SK-N-SH treated with all-trans-retinoic acid at 6 μM for 48 hours (cell line): ENCODE measurements around the gene SEMA5A.

Experiments used
- BACH2 ChIP-seq: fragments of 250-450 bp; sonication (Bioruptor Pico); IDR thresholded peaks from 2 replicates; pipeline ENCODE4 v1.9.0; 2021; ENCODE audit warnings: mild to moderate bottlenecking, borderline replicate concordance
- CREB5 ChIP-seq: fragments of 250-450 bp; sonication (Bioruptor Pico); IDR thresholded peaks from 2 replicates; pipeline ENCODE4 v1.5.1; 2020; ENCODE audit warnings: low read depth, mild to moderate bottlenecking, moderate library complexity
- CSRNP3 ChIP-seq: fragments of 250-450 bp; sonication (Bioruptor Pico); IDR thresholded peaks from 2 replicates; pipeline ENCODE4 v1.5.1; 2021; ENCODE audit warnings: mild to moderate bottlenecking, moderate library complexity
- ISL1 ChIP-seq: fragments of 250-450 bp; sonication (Bioruptor Pico); IDR thresholded peaks from 2 replicates; pipeline ENCODE4 v2.1.2; 2022; ENCODE audit warnings: mild to moderate bottlenecking, moderate library complexity
- OSR1 ChIP-seq: fragments of 250-450 bp; sonication (Bioruptor Pico); IDR thresholded peaks from 2 replicates; pipeline ENCODE4 v1.8.0; 2022; ENCODE audit warnings: moderate library complexity, mild to moderate bottlenecking, inconsistent platforms
- PATZ1 ChIP-seq: fragments of 250-450 bp; sonication (Bioruptor Pico); IDR thresholded peaks from 2 replicates; pipeline ENCODE4 v1.8.0; 2020; ENCODE audit warnings: mild to moderate bottlenecking, moderate library complexity, borderline replicate concordance
- POU6F1 ChIP-seq: fragments of 250-450 bp; sonication (Bioruptor Pico); IDR thresholded peaks from 2 replicates; pipeline ENCODE4 v1.8.0; 2021; ENCODE audit warnings: low read depth, mild to moderate bottlenecking, moderate library complexity, borderline replicate concordance
- RARB ChIP-seq: fragments of 250-450 bp; sonication (Bioruptor Pico); IDR thresholded peaks from 2 replicates; pipeline ENCODE4 v1.8.0; 2021; ENCODE audit warnings: mild to moderate bottlenecking, moderate library complexity
- SNAI2 ChIP-seq: fragments of 250-450 bp; sonication (Bioruptor Pico); IDR thresholded peaks from 2 replicates; pipeline ENCODE4 v1.5.0; 2020; ENCODE audit warnings: mild to moderate bottlenecking, moderate library complexity
- TCF4 ChIP-seq: fragments of 250-450 bp; sonication (Bioruptor Pico); IDR thresholded peaks from 2 replicates; pipeline ENCODE4 v1.8.0; 2021; ENCODE audit warnings: mild to moderate bottlenecking, moderate library complexity, borderline replicate concordance
- TOX ChIP-seq: fragments of 250-450 bp; sonication (Bioruptor Pico); IDR thresholded peaks from 2 replicates; pipeline ENCODE4 v1.8.0; 2021; ENCODE audit warnings: mild to moderate bottlenecking, moderate library complexity, borderline replicate concordance
- ZC3H10 ChIP-seq: fragments of 250-450 bp; sonication (Bioruptor Pico); IDR thresholded peaks from 2 replicates; pipeline ENCODE4 v1.5.1; 2021; ENCODE audit warnings: mild to moderate bottlenecking, moderate library complexity

GRCh38 chr5:9160747-9161146, 385.1 kb downstream of the SEMA5A start:
- TF ChIP-seq ZC3H10 (CRISPR knock-in tag) = no peak
- TF ChIP-seq OSR1 (CRISPR knock-in tag) = no peak
- TF ChIP-seq TOX (CRISPR knock-in tag) = no peak
- no peak for TF ChIP-seq BACH2 (CRISPR knock-in tag)
- no peak for TF ChIP-seq CSRNP3 (CRISPR knock-in tag)
- TF ChIP-seq SNAI2 = no peak
- TF ChIP-seq CREB5 = no peak
- no peak for TF ChIP-seq TCF4
- no peak for TF ChIP-seq PATZ1 (CRISPR knock-in tag)
- TF ChIP-seq ISL1 = no peak
- TF ChIP-seq POU6F1 = no peak
- no peak for TF ChIP-seq RARB (CRISPR knock-in tag)
